GM19455 (cell line): Measurements from ENCODE around the gene CNNM2.
"Not testable (repeated sequence)": the region's sequence is repeated elsewhere in the genome, so short reads cannot be mapped to it uniquely, and the experiment has no call there.

ENCODE experiments used
- ATAC-seq: cut with Tn5 transposase; IDR thresholded peaks from one replicate; pipeline ENCODE4 v1.9.1; 2021; ENCODE audit not compliant: unreplicated experiment

CNNM2 gene

GRCh38 chr10:102923601-102924000 lies 5.5 kb downstream of the CNNM2 start:
- ATAC-seq: no peak

GRCh38 chr10:102926842-102927241 lies 8.7 kb downstream of the CNNM2 start:
- no peak for ATAC-seq

- ATAC-seq: no peak
These were observed 9.4 kb downstream of the CNNM2 start for GRCh38 chr10:102927311-102928010.

DNA sequence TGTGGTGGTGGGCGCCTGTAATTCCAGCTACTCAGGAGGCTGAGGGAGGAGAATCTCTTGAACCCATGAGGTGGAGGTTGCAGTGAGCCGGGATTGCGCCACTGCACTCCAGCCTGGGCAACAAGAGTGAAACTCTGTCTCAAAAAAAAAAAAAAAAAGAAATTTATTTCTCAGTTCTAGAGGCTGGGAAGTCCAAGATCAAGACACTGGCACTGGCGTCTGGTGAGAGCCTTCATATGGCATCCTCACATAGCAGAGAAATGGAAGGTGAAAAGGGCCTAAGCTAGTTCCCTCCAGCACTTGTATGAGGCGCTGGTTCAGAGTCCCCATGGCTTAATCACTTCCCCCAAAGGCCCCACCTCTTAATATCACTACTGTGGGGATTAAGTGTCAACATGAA lies 10.3 kb downstream of the CNNM2 start:
- not testable (repeated sequence) for ATAC-seq

GRCh38 chr10:102930720-102931119 lies 12.6 kb downstream of the CNNM2 start:
- ATAC-seq: no peak

- no peak for ATAC-seq
These were observed 13.5 kb downstream of the CNNM2 start for GRCh38 chr10:102931643-102932042.

DNA sequence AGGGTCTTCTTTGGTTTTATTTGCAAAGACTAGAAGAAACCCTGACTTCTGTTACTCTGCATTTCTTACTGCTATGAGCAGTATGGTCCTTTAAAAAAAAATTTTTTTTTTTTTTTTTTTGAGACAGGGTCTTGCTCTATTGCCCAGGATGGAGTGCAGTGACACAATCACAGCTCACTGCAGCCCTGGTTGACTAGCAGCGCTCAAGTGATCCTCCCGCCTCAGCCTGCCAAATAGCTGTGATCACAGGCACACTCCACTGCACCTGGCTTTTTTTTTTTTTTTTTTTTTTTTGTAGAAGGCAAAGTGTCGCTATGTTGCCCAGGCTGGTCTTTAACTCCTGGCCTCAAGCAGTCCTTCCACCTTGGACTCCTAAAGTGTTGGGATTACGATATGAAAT lies 17.4 kb downstream of the CNNM2 start:
- ATAC-seq: no peak

DNA sequence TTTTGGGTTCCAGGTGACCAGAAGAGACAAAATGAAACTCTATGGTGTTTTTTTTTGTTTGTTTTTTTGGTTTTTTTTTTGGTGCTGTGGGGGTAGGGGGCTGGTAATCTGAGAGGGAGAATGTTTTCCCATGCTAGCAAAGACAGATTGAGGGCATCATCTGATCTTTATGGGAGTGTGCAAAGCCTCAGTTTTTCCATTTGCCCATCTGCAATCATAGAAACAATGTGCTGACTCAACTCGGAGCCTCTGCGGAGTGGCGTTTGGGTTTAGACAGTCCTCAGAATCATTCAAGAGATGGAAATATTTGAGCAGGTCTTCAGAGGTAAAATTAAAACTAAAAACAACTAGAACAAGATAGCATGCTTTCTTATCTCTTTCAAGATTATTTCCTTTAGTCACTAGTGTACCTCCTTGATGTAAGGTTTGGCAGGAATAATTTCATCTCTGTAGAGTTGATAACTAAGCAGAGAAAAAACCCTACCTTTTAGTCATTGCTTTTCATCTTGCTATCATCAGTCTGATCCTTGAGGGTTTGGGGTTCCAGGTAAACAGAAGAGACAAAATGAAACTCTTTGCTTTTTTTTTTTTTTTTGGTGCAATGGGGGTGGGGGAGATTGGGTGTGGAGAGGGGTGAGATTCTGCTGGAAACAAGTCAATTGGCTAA lies 18.0 kb downstream of the CNNM2 start:
- no peak for ATAC-seq

DNA sequence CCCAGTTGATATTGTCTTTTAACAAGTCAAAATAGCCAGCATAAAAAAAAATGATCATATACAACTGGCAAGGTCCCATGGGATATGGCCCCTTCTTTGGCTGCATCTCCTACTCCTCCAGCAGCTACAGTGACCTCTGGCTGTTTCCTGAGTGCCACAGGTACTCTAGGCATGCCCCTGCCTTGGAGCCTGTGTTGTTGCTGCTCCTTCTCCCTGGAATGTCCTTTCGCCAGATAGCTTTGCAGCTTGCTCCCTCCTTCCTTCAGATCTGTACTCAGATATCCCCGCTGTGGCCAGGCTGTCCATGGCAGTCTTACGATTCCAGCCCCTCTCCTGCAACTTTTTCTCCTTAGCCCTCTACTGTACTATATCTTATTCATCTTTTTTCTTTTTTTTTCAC lies 23.3 kb downstream of the CNNM2 start:
- ATAC-seq: no peak

DNA sequence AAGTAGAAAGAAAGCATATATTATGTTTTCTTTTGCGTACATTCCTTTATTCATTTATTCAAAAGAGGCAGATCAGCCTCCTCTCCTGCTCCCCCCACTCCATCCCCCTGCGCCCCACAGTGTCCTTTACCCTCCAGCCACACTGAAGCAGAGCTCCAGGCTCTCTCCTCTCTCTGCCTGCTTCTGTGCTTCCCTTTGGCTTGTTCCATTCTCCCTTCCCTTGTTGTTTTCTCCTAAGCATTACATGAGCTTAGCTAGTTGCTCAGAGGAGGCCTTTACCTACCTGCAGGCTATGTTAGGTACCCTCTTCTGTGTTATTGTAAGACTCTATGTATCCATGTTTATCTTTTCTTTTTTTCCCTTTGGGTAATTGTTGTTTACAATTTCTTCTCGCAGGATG lies 27.4 kb downstream of the CNNM2 start:
- ATAC-seq: no peak

GRCh38 chr10:102945962-102946361 lies 27.9 kb downstream of the CNNM2 start:
- no peak for ATAC-seq

- no peak for ATAC-seq
These were observed 28.9 kb downstream of the CNNM2 start for GRCh38 chr10:102946992-102947391.

DNA sequence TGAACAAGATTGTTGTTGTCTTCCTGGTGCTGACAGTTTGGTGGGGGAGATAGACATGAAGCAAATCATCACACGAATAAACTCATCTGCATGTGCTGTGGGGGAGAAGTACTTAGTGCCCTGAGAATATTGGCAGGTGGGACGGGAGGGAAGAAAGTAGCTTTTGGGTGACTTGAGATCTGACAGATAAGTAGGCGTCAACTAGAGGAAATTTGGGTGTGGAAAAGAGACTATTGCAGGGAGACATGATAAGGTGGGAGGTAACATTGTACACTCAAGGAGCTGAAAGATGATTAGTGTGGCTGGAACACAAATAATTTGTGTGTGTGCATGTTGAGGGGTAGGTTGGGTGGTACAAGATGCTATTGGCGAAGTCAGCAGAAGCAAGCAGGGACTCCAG lies 30.1 kb downstream of the CNNM2 start:
- no peak for ATAC-seq

DNA sequence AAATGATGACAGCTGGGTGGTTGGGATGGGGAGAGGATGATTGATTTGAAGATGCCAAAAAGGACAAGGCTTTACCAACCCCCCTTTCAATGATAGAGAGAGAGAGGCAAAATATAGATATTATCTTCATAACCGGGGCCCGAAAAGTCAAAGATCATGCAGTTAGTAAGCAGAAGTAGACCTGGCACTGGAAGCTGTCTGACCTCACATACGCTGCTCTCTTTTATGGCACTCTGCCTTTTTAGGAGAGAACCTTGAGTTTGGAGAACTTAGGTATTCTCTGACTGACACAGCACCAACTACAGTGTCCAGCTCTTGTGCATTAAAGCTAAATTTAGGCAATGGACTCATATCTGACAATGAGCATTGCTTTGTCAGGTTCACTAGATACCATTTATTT lies 30.7 kb downstream of the CNNM2 start:
- ATAC-seq: no peak

- no peak for ATAC-seq
These were observed 31.8 kb downstream of the CNNM2 start for GRCh38 chr10:102949916-102950315.

DNA sequence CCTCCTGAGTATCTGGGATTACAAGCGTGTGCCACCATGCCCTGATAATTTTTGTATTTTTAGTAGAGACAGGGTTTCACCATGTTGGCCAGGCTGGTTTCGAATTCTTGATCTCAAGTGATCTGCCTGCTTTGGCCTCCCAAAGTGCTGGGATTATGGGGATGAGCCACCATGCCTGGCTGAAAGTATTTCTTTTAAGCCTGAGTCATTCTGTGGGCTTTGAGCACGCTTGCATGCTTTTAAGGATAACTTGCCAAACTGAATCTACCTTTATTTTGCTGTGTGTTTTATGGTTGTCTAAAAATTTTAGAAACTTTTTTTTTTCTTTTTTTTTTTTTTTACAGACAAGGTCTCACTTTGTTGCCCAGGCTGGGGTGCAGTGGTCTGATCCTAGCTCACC lies 33.2 kb downstream of the CNNM2 start:
- ATAC-seq: no peak

GRCh38 chr10:102959360-102959759 lies 41.3 kb downstream of the CNNM2 start:
- no peak for ATAC-seq

GRCh38 chr10:102960157-102960556 lies 42.1 kb downstream of the CNNM2 start:
- ATAC-seq: no peak

DNA sequence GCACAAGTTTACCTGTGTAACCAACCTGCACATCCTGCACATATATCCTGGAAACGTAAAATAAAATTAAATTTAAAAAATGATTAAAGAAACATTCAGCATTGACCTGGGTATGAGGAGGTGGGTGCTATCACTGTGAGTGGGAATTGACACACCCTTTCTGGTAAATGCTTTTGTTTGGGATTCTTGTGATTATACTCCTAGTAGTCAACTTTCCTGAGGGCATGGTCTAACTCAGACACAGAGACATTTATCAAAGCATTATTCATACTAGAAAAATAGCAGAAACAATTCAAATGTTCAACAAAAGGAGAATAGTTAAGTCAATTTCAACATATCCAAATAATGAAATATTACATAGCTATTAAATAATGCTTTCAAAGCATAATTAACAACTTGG lies 44.2 kb downstream of the CNNM2 start:
- ATAC-seq: no peak

- no peak for ATAC-seq
These were observed 45.1 kb downstream of the CNNM2 start for GRCh38 chr10:102962951-102963755.

GRCh38 chr10:102963756-102964025 lies 45.6 kb downstream of the CNNM2 start:
- ATAC-seq: no peak

GRCh38 chr10:102964064-102964463 lies 46.0 kb downstream of the CNNM2 start:
- not testable (repeated sequence) for ATAC-seq
